H1 (cell line): Measurements from ENCODE around the gene KLHL14.

Experiments
- BRCA1 ChIP-seq: IDR thresholded peaks from 2 replicates; pipeline ENCODE4 v1.6.1; 2012; ENCODE audit warnings: low read depth, low read length, improper control_type of control experiment
- CBX8 ChIP-seq: fragments of 300-800, 300-1000 bp; sonication (generic); IDR thresholded peaks from 2 replicates; pipeline ENCODE4 v1.7.1; 2016; ENCODE audit warnings: low read depth, low read length, borderline replicate concordance
- CREB1 ChIP-seq: IDR thresholded peaks from 2 replicates; pipeline ENCODE4 v1.6.1; 2012; ENCODE audit warnings: inconsistent platforms
- CTCF ChIP-seq, 3 experiments: IDR thresholded peaks; 1 replicate in 2 of 3; 2 replicates in 1 of 3; pipeline versions ENCODE4 v1.5.1 to v1.6.1; 2011; ENCODE audit warnings: low read length in 3 of 3, mild to moderate bottlenecking in 3 of 3, inconsistent platforms in 2 of 3, low read depth in 1 of 3, moderate library complexity in 1 of 3; ENCODE audit not compliant: insufficient read depth in 1 of 3; ENCODE audit errors: control extremely low read depth in 1 of 3
- EP300 ChIP-seq, 2 experiments: IDR thresholded peaks; 1 replicate in 1 of 2; 2 replicates in 1 of 2; pipeline ENCODE4 v1.6.1; 2011 to 2012; ENCODE audit warnings: low read depth in 2 of 2, low read length in 2 of 2, mild to moderate bottlenecking in 2 of 2, borderline replicate concordance in 1 of 2, inconsistent platforms in 1 of 2, moderate library complexity in 1 of 2
- EZH2 ChIP-seq: fragments of 200-600 bp; sonication (generic); IDR thresholded peaks from 2 replicates; pipeline ENCODE4 v1.7.1; 2012; ENCODE audit warnings: low read depth, mild to moderate bottlenecking, moderate library complexity, low read length, inconsistent platforms; ENCODE audit not compliant: severe bottlenecking
- PHF8 ChIP-seq: fragments of 200-600 bp; sonication (generic); conservative IDR thresholded peaks from 2 replicates; pipeline ENCODE4 v1.7.1; 2012; ENCODE audit warnings: low read depth, mild to moderate bottlenecking, inconsistent platforms, low read length, moderate library complexity
- POLR2A ChIP-seq, 2 experiments: IDR thresholded peaks; 1 replicate in 1 of 2; 2 replicates in 1 of 2; pipeline ENCODE4 v1.6.1; 2011; ENCODE audit warnings: low read depth in 2 of 2, low read length in 2 of 2, mild to moderate bottlenecking in 2 of 2; ENCODE audit errors: control extremely low read depth in 1 of 2

- TF ChIP-seq POLR2A (IDR thresholded peaks at IDR 0.05; ENCODE audit: control extremely low read depth in 1 of 2, low read depth in 2 of 2, low read length in 2 of 2) = no peak
- no peak for TF ChIP-seq CBX8
- TF ChIP-seq BRCA1 = no peak
- no peak for TF ChIP-seq PHF8
- TF ChIP-seq CTCF (IDR thresholded peaks at IDR 0.05; ENCODE audit: control extremely low read depth in 1 of 3, insufficient read depth in 1 of 3, low read depth in 1 of 3, low read length in 3 of 3) = no peak
- TF ChIP-seq EP300 (IDR thresholded peaks at IDR 0.05; ENCODE audit: borderline replicate concordance in 1 of 2, low read depth in 2 of 2, low read length in 2 of 2) = no peak
- TF ChIP-seq EZH2 = no peak
- no peak for TF ChIP-seq CREB1
These were observed 3.7 kb upstream of the KLHL14 start for GRCh38 chr18:32776561-32776960.
